Naive B cell (primary cell): ENCODE measurements around the gene IL1RL1. TPM values are rescaled to one million over a fixed set of nuclear protein-coding genes. Genes with fewer than 3 reads are reported as not detected.

ENCODE experiments used
- ATAC-seq, 2 donors: fragments of 150-1000 bp; cut with Tn5 transposase; 2 replicates each; pipeline ENCODE4 v1.10.0; 2021; ENCODE audit warnings: low read depth in 2 of 2, mild to moderate bottlenecking in 2 of 2, moderate library complexity in 2 of 2
- DNase-seq: peaks from one replicate; pipeline ENCODE4 v3.0.0; 2022
- H3K27ac Mint-ChIP-seq, 6 donors: one replicate each; pipeline ENCODE4 v1.8.0; 2020 to 2022; ENCODE audit warnings: mild to moderate bottlenecking in 6 of 6, mixed read lengths in 6 of 6, moderate library complexity in 5 of 6, inconsistent platforms in 2 of 6
- H3K27me3 Mint-ChIP-seq, 3 donors: one replicate each; pipeline ENCODE4 v1.8.0; 2021 to 2022; ENCODE audit warnings: mixed read lengths in 3 of 3, mild to moderate bottlenecking in 1 of 3
- H3K36me3 Mint-ChIP-seq, 2 donors: one replicate each; pipeline ENCODE4 v1.8.0; 2020 to 2022; ENCODE audit warnings: mixed read lengths in 2 of 2, inconsistent platforms in 1 of 2, mild to moderate bottlenecking in 1 of 2
- H3K4me1 Mint-ChIP-seq, 3 donors: one replicate each; pipeline ENCODE4 v1.8.0; 2020 to 2022; ENCODE audit warnings: mixed read lengths in 3 of 3, inconsistent platforms in 1 of 3, mild to moderate bottlenecking in 1 of 3, moderate library complexity in 1 of 3
- H3K4me3 Mint-ChIP-seq, 8 donors: one replicate each; pipeline ENCODE4 v1.8.0; 2020 to 2022; ENCODE audit warnings: mild to moderate bottlenecking in 8 of 8, mixed read lengths in 8 of 8, moderate library complexity in 8 of 8, inconsistent platforms in 2 of 8
- H3K9me3 Mint-ChIP-seq, 7 donors: one replicate each; pipeline ENCODE4 v1.8.0; 2020 to 2022; ENCODE audit warnings: mixed read lengths in 7 of 7, mild to moderate bottlenecking in 5 of 7, inconsistent platforms in 2 of 7, moderate library complexity in 1 of 7
- polyA plus RNA-seq, 6 donors: library from polyadenylated mRNA; unstranded; fragments of 300-500 nt; fragmentation: Illumina TruSeq; gene quantifications; one replicate each; pipeline ENCODE4 v1.2.3, GENCODE V29; 2021; ENCODE audit warnings: low read depth in 6 of 6

The IL1RL1 gene
- not detected for polyA plus RNA-seq

DNA sequence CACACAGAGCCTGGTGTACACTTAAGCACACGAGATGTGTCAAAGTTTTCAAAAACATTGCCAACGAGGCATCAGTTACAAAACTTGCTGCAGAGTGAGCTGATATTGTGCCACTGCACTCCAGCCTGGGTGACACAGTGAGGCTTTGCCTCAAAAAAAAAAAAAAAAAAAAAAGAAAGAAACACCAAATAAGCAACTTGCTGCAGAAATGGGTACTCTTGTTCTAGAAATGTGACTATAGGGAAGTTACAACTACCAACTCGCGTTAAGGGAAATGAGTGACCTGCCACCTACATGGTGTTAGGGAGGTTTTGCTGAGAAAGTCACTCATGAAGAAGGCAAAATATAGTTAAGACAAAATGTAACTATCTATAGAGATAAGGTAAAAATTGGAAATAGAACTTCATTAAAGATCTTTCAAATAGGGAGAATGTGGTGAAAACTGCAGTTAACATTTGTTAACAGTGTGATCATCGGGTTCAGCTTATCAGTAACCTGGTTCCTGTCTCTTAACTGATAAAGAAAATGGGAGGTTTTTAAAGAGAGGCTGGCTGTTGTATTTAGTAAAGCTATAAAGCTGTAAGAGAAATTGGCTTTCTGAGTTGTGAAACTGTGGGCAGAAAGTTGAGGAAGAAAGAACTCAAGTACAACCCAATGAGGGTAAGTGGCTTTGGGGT is at the start of gene IL1RL1:
IL1RL1 (plus strand) TSS at position 600 of the 677 bp plus-strand sequence. CDS start 26,702 bp downstream, outside the sequence.
- Mint-ChIP-seq H3K9me3 (no peaks in the 10 kb centered on the region), H3K4me1 (no peaks in the 10 kb centered on the region), H3K36me3 (no peaks in the 10 kb centered on the region), H3K4me3 (no peak within 1 kb of the TSS), H3K27ac (no peak within 1 kb of the TSS), H3K27me3 (peaks cover 18 to 48% (median 34%) of the 10 kb centered on the region in 3 donors)
- DNase-seq (no peak), ATAC-seq (no peak)

DNA sequence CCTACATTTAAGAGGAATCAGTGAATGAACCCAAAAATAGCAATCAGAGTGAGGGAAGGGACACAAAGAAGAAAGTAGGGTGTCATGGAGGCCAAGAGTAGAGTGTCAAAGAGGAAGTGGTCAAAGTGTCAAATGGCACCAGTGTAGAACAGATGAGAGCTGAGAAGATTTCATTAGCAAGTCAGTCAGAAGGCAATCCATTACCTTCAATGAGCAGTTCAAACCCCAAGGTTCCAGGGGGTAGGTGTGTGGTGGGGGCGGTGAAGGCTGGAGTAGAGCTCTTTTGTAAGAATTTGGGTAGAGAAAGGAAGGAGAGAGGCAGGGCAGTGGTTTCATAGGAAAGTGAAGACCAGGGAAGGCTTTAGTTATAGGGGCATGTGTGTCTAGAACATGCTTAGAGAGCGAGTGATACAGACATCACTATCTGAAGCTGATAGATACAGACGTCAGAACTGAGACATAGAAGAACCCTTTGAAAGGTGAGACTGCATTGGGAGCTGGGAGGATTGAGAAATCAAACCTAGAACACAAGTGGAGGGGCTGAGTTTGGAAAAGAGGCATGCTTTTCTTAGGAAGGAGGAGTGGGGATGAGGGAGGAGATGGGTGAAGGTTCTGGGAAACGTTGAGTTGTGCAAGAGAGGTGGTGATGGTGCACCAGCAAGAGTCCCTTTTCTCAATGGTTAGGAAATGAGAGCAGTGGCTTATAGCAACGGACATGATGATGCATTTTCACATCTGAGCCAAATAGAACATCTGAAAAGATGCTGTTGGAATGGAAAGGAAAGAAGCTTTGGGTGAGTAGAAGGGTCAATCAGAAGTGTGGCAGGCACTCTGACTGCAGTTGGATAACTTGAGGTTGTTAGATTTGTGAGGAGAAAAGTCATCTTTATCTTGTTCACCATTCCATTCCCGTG is 48.9 kb upstream of the IL1RL1 start:
- H3K4me3 Mint-ChIP-seq: no peak overlapping the region
- no peaks in the 10 kb centered on the region for H3K9me3 Mint-ChIP-seq
- no peaks in the 10 kb centered on the region for H3K27me3 Mint-ChIP-seq
- DNase-seq: no peak
- no peaks in the 10 kb centered on the region for H3K4me1 Mint-ChIP-seq
- ATAC-seq: no peak
- H3K27ac Mint-ChIP-seq: no peak overlapping the region
- H3K36me3 Mint-ChIP-seq: no peaks in the 10 kb centered on the region

GRCh38 chr2:102264952-102265351 is 46.4 kb upstream of the IL1RL1 start:
- Mint-ChIP-seq H3K36me3 (no peaks in the 10 kb centered on the region), H3K4me1 (no peaks in the 10 kb centered on the region), H3K27me3 (peaks cover 0 to 6% (median 0%) of the 10 kb centered on the region in 3 donors), H3K9me3 (no peaks in the 10 kb centered on the region), H3K4me3 (no peak overlapping the region), H3K27ac (no peak overlapping the region)
- no peak for DNase-seq
- no peak for ATAC-seq

DNA sequence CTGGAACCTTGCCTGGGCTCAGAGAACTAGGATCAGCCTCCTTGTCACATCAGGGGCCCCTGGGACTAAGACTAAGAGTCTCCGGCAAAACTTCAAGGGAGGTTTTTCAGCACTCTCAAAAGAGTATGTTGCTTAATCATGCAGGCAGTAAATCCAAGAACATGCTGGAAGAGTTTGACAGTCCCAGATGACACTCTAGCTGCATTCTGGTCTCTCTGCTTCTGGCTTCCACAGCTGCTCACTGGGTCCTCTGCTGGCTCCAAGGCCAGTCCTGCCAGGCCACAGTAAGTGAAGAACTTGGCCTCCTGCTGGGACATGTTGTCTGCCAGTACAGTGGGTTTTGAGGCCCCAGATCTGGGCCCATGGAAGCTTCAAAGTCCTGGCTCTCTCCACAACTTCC is 45.2 kb upstream of the IL1RL1 start:
- Mint-ChIP-seq H3K36me3 (no peaks in the 10 kb centered on the region), H3K4me1 (no peaks in the 10 kb centered on the region), H3K27ac (no peak overlapping the region), H3K9me3 (no peaks in the 10 kb centered on the region), H3K27me3 (peaks cover 0 to 19% (median 9%) of the 10 kb centered on the region in 3 donors), H3K4me3 (no peak overlapping the region)
- ATAC-seq (no peak), DNase-seq (no peak)

- peaks cover 0 to 5% (median 2%) of the 10 kb centered on the region in 3 donors for H3K4me1 Mint-ChIP-seq
- peaks cover 0 to 4% (median 0%) of the 10 kb centered on the region in 7 donors for H3K9me3 Mint-ChIP-seq
- no peak overlapping the region for H3K4me3 Mint-ChIP-seq
- H3K27ac Mint-ChIP-seq: no peak overlapping the region
- no peak for ATAC-seq
- no peak for DNase-seq
- H3K36me3 Mint-ChIP-seq: no peaks in the 10 kb centered on the region
- peaks cover 0 to 32% (median 19%) of the 10 kb centered on the region in 3 donors for H3K27me3 Mint-ChIP-seq
Measured at GRCh38 chr2:102267774-102268173, 43.6 kb upstream of the IL1RL1 start.

DNA sequence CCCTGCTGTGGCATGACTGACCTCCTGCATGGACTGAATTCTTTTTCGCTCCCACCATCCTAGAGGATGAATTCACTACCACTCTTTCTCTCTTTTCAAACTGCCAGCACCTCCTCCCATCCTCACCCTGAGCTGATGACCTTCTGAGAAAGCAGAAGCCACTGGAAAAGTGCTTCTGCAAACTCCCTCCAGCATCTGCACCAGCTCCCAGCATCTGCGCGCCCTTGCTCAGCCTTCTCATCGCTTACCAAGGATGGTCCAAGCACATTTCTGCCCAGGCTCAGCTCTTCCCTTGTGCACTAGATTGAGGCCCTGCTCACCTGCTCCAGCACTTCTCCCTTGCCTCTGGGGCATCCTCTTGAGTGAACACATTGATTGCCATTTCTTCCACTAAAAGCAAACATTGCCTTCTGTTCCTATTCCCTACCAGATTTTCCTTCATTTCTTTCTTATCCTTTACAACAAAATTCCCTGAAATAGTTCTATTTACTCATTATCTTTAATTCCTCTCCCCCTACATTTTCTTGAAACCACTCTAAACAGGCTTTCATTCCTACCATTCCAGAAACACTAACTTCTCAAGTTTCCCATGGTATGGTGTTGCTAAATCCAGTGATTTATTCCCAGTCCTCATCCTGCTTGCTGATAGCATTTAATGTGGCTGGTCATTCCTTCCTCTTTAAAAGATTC is 42.7 kb upstream of the IL1RL1 start:
- Mint-ChIP-seq H3K36me3 (no peaks in the 10 kb centered on the region), H3K4me3 (no peak overlapping the region), H3K4me1 (peaks cover 0 to 5% (median 2%) of the 10 kb centered on the region in 3 donors), H3K27me3 (peaks cover 0 to 35% (median 22%) of the 10 kb centered on the region in 3 donors), H3K27ac (no peak overlapping the region), H3K9me3 (peaks cover 0 to 4% (median 0%) of the 10 kb centered on the region in 7 donors)
- DNase-seq: no peak
- no peak for ATAC-seq

- no peaks in the 10 kb centered on the region for H3K36me3 Mint-ChIP-seq
- DNase-seq: no peak
- no peak overlapping the region for H3K27ac Mint-ChIP-seq
- no peak for ATAC-seq
- peaks cover 0 to 35% (median 22%) of the 10 kb centered on the region in 3 donors for H3K27me3 Mint-ChIP-seq
- peaks cover 0 to 5% (median 2%) of the 10 kb centered on the region in 3 donors for H3K4me1 Mint-ChIP-seq
- H3K9me3 Mint-ChIP-seq: peaks cover 0 to 4% (median 0%) of the 10 kb centered on the region in 7 donors
- no peak overlapping the region for H3K4me3 Mint-ChIP-seq
Measured at GRCh38 chr2:102269200-102269524, 42.2 kb upstream of the IL1RL1 start.

DNA sequence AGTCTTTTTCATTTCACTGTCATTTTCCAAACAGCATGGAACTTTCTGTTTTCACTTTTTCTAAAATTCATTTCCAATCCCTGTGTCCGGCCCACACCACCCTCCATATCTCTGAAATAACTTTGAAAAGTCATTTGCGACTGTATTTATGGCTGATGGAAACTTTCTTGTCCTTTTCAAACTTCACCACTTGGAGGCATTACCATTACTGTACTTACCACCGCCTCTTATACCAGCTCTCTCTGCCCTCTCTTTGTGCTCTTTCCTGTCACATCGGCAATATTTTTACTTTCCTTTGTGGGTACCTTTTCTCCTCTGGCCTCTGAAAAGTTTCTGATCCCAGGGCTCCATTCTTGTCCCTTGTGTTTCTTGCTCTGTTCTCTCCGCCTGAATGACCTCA is 39.5 kb upstream of the IL1RL1 start:
- Mint-ChIP-seq H3K9me3 (peaks cover 0 to 10% (median 4%) of the 10 kb centered on the region in 7 donors), H3K36me3 (peaks cover 0 to 7% of the 10 kb centered on the region in 2 donors), H3K4me3 (no peak overlapping the region), H3K27me3 (peaks cover 14 to 47% (median 26%) of the 10 kb centered on the region in 3 donors), H3K4me1 (peaks cover 0 to 5% (median 2%) of the 10 kb centered on the region in 3 donors), H3K27ac (no peak overlapping the region)
- peak in 1 of 2 donors; percentile 32 for ATAC-seq
- no peak for DNase-seq

DNA sequence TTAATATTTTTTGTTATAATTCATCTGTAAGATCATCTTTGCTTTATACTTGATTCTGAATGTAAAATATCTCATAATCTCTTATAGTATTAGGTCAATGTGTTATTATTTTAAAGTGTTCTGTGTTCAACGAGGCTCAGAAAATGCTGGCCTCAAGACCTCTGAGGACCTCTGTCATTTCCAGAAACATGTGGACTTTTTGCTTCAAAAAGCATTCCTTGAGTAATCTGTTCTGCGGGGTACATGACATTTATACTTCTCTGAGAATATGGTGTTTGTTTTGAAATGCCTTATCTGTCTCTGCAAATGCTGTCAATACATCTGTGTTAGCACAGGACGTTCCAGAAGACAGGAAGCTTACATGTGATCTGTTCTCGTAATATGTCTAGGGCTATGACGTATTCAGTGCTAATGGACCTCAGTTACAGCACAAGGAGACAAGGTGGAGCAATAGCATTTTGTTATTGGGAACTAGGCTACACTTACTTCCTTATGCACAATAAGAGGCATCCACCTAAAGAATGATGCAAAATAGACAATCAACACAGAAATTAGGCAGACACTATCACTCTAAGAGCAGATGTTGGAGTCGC is 37.6 kb upstream of the IL1RL1 start:
- Mint-ChIP-seq H3K36me3 (peaks cover 0 to 7% of the 10 kb centered on the region in 2 donors), H3K4me3 (no peak overlapping the region), H3K9me3 (peaks cover 0 to 11% (median 4%) of the 10 kb centered on the region in 7 donors), H3K4me1 (peaks cover 0 to 5% (median 2%) of the 10 kb centered on the region in 3 donors), H3K27ac (no peak overlapping the region), H3K27me3 (peaks cover 31 to 53% (median 40%) of the 10 kb centered on the region in 3 donors)
- ATAC-seq (no peak), DNase-seq (no peak)

GRCh38 chr2:102276549-102277201 is 34.7 kb upstream of the IL1RL1 start:
- DNase-seq (no peak), ATAC-seq (no peak)
- Mint-ChIP-seq H3K4me1 (peaks cover 0 to 5% (median 2%) of the 10 kb centered on the region in 3 donors), H3K9me3 (peaks cover 0 to 11% (median 4%) of the 10 kb centered on the region in 7 donors), H3K4me3 (no peak overlapping the region), H3K27me3 (peaks cover 30 to 33% (median 31%) of the 10 kb centered on the region in 3 donors), H3K36me3 (peaks cover 0 to 7% of the 10 kb centered on the region in 2 donors), H3K27ac (no peak overlapping the region)

DNA sequence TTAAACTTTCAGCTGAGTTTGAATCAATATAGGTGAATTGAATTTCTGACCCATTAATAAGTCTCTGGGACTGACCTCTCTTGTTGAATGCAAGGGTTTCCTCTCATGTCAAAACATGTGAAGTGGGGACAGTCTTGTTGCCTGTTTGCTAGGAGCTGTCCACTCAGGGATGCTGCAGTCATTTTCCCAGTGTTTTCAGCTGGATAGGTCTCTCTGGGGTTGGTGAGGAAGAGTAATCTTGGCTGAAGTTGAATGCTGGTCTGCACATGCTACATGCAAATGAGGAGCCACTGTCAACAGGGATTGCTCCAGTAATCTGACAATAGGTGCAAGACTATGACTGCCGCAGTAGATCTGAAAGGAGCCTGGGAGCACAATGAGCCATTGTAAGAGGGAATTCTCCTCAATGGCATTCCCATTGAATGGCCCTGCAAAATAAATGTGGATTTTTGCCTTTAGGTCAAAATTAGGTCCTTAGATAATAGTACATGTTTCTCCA is 34.1 kb upstream of the IL1RL1 start:
- Mint-ChIP-seq H3K9me3 (peaks cover 0 to 10% (median 4%) of the 10 kb centered on the region in 7 donors), H3K36me3 (peaks cover 0 to 7% of the 10 kb centered on the region in 2 donors), H3K4me1 (peaks cover 0 to under 1% (median 0%) of the 10 kb centered on the region in 3 donors), H3K27me3 (peaks cover 24 to 31% (median 29%) of the 10 kb centered on the region in 3 donors), H3K4me3 (no peak overlapping the region), H3K27ac (no peak overlapping the region)
- DNase-seq (no peak), ATAC-seq (no peak)

DNA sequence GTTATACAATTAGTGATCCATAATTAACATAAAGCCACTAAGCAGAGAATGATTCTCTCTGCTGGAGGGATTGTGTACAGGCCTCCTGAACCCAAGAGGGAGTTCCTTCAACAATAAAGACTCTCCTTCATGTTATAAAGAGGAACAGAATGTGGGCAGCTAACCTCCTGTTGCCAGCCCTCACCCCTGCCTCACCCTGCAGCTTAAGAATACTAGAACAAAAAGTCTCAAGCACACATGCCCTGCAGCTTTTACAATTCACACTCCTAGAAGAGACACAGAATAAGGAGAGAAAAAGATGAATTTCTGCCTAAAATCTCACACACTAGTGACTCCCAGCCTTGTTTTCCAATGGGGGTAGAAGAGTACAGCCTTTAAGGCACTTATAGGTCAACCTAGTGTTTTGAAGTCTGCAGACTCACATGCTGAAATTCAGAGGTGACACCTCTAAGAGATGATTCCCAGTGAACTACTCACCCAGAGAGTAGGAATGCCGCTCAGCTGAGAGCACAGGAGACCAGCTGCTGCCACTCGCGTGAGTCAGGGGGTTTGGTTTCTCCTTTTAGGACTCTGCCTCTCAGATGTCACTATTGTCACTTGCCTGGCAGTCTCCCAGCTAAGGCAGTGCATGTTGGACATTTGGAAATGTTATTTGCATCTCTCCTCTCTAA is 32.5 kb upstream of the IL1RL1 start:
- Mint-ChIP-seq H3K4me3 (no peak overlapping the region), H3K36me3 (peaks cover 0 to 7% of the 10 kb centered on the region in 2 donors)

More for the DNA sequence above, 32.5 kb upstream of the IL1RL1 start:
- H3K27me3 Mint-ChIP-seq: peaks cover 18 to 31% (median 23%) of the 10 kb centered on the region in 3 donors
- no peak for DNase-seq
- no peak for ATAC-seq
- H3K4me1 Mint-ChIP-seq: no peaks in the 10 kb centered on the region
- H3K9me3 Mint-ChIP-seq: peaks cover 0 to 10% (median 4%) of the 10 kb centered on the region in 7 donors
- H3K27ac Mint-ChIP-seq: no peak overlapping the region
